Suprapubic skin (tissue), 3 donors: ENCODE measurements around the gene CASR.

ENCODE experiments used
- CTCF ChIP-seq, 2 donors: fragments of 200-600 bp in 1 of 2; fragments of 450-650 bp in 1 of 2; sonication (generic) in 1 of 2; IDR thresholded peaks; one replicate each; pipeline ENCODE4 v1.5.1; 2016 to 2019; ENCODE audit warnings: antibody characterized with exemption in 2 of 2, mild to moderate bottlenecking in 1 of 2, moderate library complexity in 1 of 2
- POLR2AphosphoS5 ChIP-seq, 3 donors: sonication (generic); formaldehyde crosslinking; IDR thresholded peaks; one replicate each; pipeline ENCODE4 v1.6.1; 2017; ENCODE audit warnings: antibody characterized with exemption in 3 of 3

GRCh38 chr3:122227036-122227781 is 43.7 kb downstream of the CASR start:
- TF ChIP-seq CTCF (IDR thresholded peaks at IDR 0.05) = no peak
- no peak for TF ChIP-seq POLR2AphosphoS5 (IDR thresholded peaks at IDR 0.05)
